ENCODE results near the gene CNTRL. TPM values are rescaled to one million over a fixed set of nuclear protein-coding genes. Genes with fewer than 3 reads are reported as not detected.

Gene CNTRL
- total RNA-seq, 1 donor from 2014 or later: 8.5 TPM

DNA sequence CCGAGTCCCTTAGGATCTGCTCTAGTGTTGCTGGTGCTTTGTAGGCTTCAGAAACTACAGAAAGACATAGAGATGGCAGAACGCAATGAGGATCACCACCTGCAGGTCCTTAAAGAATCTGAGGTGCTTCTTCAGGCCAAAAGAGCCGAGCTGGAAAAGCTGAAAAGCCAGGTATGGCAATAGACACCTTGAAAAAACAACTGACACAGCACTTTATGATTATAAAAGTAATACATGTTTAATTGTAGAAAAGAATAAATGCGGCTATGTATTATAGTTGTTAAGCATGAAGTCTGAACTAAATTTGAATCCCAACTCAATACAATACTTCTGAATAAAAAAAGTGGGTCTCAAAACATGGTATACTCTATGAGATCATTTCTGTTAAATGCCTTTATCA, 83.2 kb downstream of the CNTRL start:
- Histone ChIP-seq H3K36me3 (peaks cover 36 to 58% of the 10 kb centered on the region in 2 donors), H3K27ac (no peak overlapping the region), H3K4me1 (no peaks in the 10 kb centered on the region), H3K9me3 (no peaks in the 10 kb centered on the region), H3K4me3 (no peak overlapping the region), H3K27me3 (no peaks in the 10 kb centered on the region)
- TF ChIP-seq, protein P1, sequence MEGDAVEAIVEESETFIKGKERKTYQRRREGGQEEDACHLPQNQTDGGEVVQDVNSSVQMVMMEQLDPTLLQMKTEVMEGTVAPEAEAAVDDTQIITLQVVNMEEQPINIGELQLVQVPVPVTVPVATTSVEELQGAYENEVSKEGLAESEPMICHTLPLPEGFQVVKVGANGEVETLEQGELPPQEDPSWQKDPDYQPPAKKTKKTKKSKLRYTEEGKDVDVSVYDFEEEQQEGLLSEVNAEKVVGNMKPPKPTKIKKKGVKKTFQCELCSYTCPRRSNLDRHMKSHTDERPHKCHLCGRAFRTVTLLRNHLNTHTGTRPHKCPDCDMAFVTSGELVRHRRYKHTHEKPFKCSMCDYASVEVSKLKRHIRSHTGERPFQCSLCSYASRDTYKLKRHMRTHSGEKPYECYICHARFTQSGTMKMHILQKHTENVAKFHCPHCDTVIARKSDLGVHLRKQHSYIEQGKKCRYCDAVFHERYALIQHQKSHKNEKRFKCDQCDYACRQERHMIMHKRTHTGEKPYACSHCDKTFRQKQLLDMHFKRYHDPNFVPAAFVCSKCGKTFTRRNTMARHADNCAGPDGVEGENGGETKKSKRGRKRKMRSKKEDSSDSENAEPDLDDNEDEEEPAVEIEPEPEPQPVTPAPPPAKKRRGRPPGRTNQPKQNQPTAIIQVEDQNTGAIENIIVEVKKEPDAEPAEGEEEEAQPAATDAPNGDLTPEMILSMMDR (IDR thresholded peaks at IDR 0.05): no peak
- intact Hi-C loops (cut with DNase I): no loop called here
- DNase-seq (ENCODE audit: low spot score in 2 of 2): no peak

DNA sequence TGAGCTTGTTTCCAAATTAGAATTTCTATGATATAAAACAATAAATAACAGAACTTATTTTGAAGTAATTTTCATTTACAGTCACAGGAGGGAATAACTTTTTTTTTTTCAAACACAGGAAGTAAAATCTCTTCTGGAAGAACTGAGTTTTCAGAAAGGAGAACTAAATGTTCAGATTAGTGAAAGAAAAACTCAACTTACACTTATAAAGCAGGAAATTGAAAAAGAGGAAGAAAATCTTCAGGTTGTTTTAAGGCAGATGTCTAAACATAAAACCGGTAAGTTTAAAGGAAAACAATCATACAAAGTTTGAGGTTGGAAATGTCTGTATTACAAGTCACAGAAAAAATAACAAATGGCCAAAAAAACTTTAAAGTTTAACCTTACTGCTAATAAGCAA, 85.3 kb downstream of the CNTRL start:
- intact Hi-C loops (cut with DNase I): no loop called here
- Histone ChIP-seq H3K9me3 (no peaks in the 10 kb centered on the region), H3K27me3 (no peaks in the 10 kb centered on the region), H3K4me3 (no peak overlapping the region), H3K4me1 (no peaks in the 10 kb centered on the region), H3K27ac (no peak overlapping the region), H3K36me3 (peaks cover 32 to 56% of the 10 kb centered on the region in 2 donors)
- TF ChIP-seq, protein P1 (IDR thresholded peaks at IDR 0.05): no peak
- DNase-seq (ENCODE audit: low spot score in 2 of 2): no peak

DNA sequence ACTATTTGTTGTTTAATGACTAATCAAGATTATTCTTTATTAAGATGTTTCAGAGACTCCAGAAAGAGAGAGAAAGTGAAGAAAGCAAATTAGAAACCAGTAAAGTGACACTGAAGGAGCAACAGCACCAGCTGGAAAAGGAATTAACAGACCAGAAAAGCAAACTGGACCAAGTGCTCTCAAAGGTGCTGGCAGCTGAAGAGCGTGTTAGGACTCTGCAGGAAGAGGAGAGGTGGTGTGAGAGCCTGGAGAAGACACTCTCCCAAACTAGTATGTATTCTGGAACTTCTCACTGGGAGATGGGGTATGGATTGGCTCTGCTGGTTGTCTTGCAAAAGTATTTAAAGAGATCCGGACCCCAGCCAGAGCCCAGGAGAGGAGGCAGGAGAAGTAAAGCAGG, 93.3 kb downstream of the CNTRL start:
- Histone ChIP-seq H3K4me3 (no peak overlapping the region), H3K4me1 (no peaks in the 10 kb centered on the region), H3K27me3 (no peaks in the 10 kb centered on the region), H3K9me3 (no peaks in the 10 kb centered on the region), H3K27ac (no peak overlapping the region), H3K36me3 (peaks cover 25 to 76% of the 10 kb centered on the region in 2 donors)
- intact Hi-C loops (cut with DNase I): no loop called here
- TF ChIP-seq, protein P1 (IDR thresholded peaks at IDR 0.05): no peak
- no peak for DNase-seq (ENCODE audit: low spot score in 2 of 2)

DNA sequence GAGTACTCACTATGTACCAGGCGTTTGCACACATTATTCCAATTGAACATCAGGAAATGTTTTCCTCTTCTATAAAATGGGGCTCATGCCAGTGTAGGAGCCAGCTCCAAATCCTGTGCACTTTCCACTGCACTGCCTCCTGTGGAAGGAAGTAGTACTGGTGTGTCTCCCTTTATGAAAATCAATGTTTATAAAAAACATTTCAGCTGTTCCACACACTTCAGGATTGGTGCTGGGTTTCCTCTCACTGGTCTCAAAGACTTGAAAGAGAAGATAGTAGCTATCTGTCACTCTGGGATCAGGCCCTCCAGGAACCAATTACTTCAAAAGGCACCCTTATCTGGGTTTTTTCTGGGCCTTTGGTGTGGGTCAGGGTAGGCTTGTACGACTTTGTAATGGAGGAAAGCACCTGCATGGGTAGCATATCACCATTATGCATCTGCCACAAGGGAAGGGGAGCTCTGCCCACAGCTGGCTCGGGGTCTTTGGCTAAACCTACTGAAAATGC, 94.4 kb downstream of the CNTRL start:
- H3K27me3 ChIP-seq: no peaks in the 10 kb centered on the region
- peak overlapping the region in 1 of 2 donors; percentile 30 for H3K27ac ChIP-seq
- H3K4me3 ChIP-seq: no peak overlapping the region
- H3K9me3 ChIP-seq: no peaks in the 10 kb centered on the region
- DNase-seq (ENCODE audit: low spot score in 2 of 2): no peak
- TF ChIP-seq, protein P1 (IDR thresholded peaks at IDR 0.05): peak in 2 of 3 experiments; percentile 36 to 50
- peaks cover 32 to 82% of the 10 kb centered on the region in 2 donors for H3K36me3 ChIP-seq
- intact Hi-C loops (cut with DNase I): no loop called here
- no peaks in the 10 kb centered on the region for H3K4me1 ChIP-seq

DNA sequence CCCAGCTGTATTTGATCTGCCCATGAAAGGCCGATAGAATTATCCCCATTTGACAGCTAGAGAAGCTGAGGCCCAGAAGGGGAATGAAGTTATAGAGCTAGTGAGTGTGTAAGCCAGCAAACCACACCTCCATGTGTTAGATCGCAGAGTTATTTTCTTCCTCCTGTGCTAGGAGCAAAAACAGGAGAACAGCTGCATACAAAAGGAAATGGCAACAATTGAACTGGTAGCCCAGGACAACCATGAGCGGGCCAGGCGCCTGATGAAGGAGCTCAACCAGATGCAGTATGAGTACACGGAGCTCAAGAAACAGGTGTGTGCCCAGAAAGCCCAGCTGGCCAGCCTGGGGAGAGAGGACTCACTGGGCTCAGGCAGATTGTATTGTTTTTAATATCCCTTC, 96.5 kb downstream of the CNTRL start:
- no peaks in the 10 kb centered on the region for H3K9me3 ChIP-seq
- no peak overlapping the region for H3K27ac ChIP-seq
- H3K4me3 ChIP-seq: no peak overlapping the region
- DNase-seq (ENCODE audit: low spot score in 2 of 2): no peak
- H3K4me1 ChIP-seq: no peaks in the 10 kb centered on the region
- peaks cover 32 to 88% of the 10 kb centered on the region in 2 donors for H3K36me3 ChIP-seq
- no peaks in the 10 kb centered on the region for H3K27me3 ChIP-seq
- TF ChIP-seq, protein P1 (IDR thresholded peaks at IDR 0.05): no peak
- intact Hi-C loops (cut with DNase I): no loop called here

Data from ascending aorta (tissue), 2 donors.